IPS-20b (cell line): ENCODE results near the gene FRAS1.
A peak's percentile ranks its signal among the peaks of the same experiment; 100 is the strongest.
"Not testable (repeated sequence)": the region's sequence is repeated elsewhere in the genome, so short reads cannot be mapped to it uniquely, and the experiment has no call there.

ENCODE experiments used
- H3K27ac ChIP-seq: one replicate; pipeline ENCODE4 v1.5.1; 2013; ENCODE audit warnings: low read length
- H3K27me3 ChIP-seq: 2 replicates; pipeline ENCODE4 v1.6.1; 2013; ENCODE audit warnings: mild to moderate bottlenecking, low read length, inconsistent platforms; ENCODE audit not compliant: insufficient read depth
- H3K36me3 ChIP-seq: 2 replicates; pipeline ENCODE4 v1.6.1; 2013; ENCODE audit warnings: low read depth, mild to moderate bottlenecking, inconsistent platforms, low read length, moderate library complexity; ENCODE audit not compliant: insufficient read depth
- H3K4me1 ChIP-seq: 2 replicates; pipeline ENCODE4 v1.6.1; 2013; ENCODE audit warnings: mild to moderate bottlenecking, control low read depth, inconsistent platforms, low read length, moderate library complexity; ENCODE audit not compliant: insufficient read depth
- H3K4me3 ChIP-seq: 2 replicates; pipeline ENCODE4 v1.5.1; 2013; ENCODE audit warnings: mild to moderate bottlenecking, low read length, inconsistent platforms
- H3K9ac ChIP-seq: 2 replicates; pipeline ENCODE4 v1.6.1; 2013; ENCODE audit warnings: low read depth, mild to moderate bottlenecking, inconsistent platforms, low read length, moderate library complexity
- H3K9me3 ChIP-seq: 2 replicates; pipeline ENCODE4 v1.6.1; 2013; ENCODE audit warnings: mild to moderate bottlenecking, low read depth, low read length, inconsistent platforms; ENCODE audit not compliant: insufficient read depth

The FRAS1 gene

DNA sequence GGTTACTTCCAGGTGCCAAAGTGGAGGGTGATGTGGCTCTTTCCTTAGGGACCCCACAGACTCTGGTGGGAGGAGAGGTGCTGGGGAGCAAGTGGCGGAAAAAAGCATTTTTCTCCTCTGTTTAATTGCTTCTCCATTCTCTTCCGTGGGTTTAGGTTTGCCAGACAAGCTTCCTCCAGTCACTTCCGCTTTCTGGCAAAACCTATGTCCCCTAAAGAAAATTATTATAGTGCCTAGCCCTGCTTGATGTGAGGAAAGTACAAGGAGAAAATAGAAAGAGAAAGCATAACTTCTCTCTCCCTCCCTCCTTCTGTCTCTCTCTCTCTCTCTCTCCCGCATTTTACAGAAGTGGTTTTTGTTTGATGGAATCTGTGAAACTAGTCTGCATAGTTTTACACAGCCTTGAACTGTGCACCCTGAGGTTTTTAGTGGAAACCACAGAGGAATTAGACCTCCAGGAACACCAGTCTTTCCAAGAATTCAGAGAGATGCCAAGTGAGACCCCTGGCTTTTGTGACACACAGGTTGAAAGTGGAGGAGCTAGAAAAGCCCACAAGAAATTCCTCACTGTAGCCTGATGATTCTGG lies 263.3 kb downstream of the FRAS1 start:
- Histone ChIP-seq H3K9ac (no peak overlapping the region), H3K27me3 (no peaks in the 10 kb centered on the region), H3K27ac (no peak overlapping the region), H3K36me3 (peaks cover 66% of the 10 kb centered on the region), H3K9me3 (no peaks in the 10 kb centered on the region), H3K4me1 (peaks cover 6% of the 10 kb centered on the region; the same call in 1 of the 2 replicates), H3K4me3 (no peak overlapping the region)

DNA sequence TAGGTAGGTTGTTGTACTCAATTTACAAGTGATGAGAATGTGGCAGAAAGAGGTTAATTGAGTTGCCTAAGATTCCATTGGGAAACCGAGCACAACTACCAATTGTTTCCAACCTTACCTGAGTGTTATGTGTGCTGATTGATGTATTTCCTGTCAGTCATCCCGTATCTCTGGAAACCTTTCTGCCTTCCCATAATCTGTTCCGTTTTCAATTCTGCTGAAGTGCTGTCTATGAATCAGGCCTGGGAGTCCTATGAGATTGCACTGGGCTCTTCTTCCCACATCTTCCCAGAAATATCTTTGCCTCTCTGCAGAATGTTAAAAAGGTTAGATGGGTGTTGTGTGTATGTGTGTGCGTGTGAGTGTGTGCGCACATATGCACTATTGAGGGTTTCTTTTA lies 264.9 kb downstream of the FRAS1 start:
- Histone ChIP-seq H3K4me1 (peaks cover 6% of the 10 kb centered on the region; the same call in 1 of the 2 replicates), H3K36me3 (peaks cover 57% of the 10 kb centered on the region), H3K9me3 (no peaks in the 10 kb centered on the region), H3K9ac (no peak overlapping the region), H3K4me3 (no peak overlapping the region), H3K27me3 (no peaks in the 10 kb centered on the region), H3K27ac (no peak overlapping the region)

DNA sequence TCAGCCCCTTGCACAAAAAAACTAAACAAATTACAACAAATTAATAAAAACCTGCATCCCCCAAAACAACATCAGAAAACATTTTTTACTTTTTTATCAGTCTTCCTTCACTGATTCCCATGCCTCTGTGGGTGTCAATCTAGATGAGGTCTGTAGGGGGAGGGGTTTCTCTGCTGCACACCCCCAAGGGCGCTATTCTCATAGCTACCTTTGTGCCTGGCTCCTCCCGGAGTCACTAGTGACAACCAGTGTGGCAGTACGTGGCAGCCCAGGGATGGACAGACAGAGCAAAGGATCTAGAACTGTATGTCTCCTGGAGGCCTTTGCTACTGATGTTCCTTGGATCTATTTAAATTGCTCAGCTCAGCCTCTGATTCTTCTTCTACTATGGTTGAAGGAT lies 266.3 kb downstream of the FRAS1 start:
- H3K27me3 ChIP-seq = no peaks in the 10 kb centered on the region
- H3K9me3 ChIP-seq = no peaks in the 10 kb centered on the region
- H3K4me1 ChIP-seq = peaks cover 6% of the 10 kb centered on the region; the same call in 1 of the 2 replicates
- no peak overlapping the region for H3K9ac ChIP-seq
- H3K4me3 ChIP-seq = no peak overlapping the region
- peaks cover 53% of the 10 kb centered on the region for H3K36me3 ChIP-seq
- no peak overlapping the region for H3K27ac ChIP-seq

DNA sequence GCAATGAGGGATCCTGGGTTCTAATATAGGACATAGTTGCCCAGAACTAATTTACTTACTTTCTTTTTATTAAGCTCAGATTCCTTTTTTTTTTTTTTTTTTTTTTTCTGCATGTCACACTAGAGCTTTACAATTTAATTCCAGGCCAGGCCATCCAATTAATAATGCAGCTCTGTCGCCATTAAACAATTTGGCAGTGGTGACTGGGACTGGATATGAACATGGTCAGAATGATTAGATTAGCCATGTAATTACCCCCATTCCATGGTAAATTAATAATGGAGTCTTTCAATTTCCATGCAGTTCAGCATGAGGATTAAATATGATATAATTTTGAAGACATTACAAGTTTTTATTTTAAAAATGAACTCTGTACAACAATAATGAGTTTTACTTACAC lies 267.5 kb downstream of the FRAS1 start:
- H3K4me1 ChIP-seq = peaks cover 2% of the 10 kb centered on the region; the same call in 1 of the 2 replicates
- H3K9ac ChIP-seq = no peak overlapping the region
- no peaks in the 10 kb centered on the region for H3K9me3 ChIP-seq
- no peak overlapping the region for H3K27ac ChIP-seq
- H3K27me3 ChIP-seq = no peaks in the 10 kb centered on the region
- no peak overlapping the region for H3K4me3 ChIP-seq
- peaks cover 41% of the 10 kb centered on the region for H3K36me3 ChIP-seq

DNA sequence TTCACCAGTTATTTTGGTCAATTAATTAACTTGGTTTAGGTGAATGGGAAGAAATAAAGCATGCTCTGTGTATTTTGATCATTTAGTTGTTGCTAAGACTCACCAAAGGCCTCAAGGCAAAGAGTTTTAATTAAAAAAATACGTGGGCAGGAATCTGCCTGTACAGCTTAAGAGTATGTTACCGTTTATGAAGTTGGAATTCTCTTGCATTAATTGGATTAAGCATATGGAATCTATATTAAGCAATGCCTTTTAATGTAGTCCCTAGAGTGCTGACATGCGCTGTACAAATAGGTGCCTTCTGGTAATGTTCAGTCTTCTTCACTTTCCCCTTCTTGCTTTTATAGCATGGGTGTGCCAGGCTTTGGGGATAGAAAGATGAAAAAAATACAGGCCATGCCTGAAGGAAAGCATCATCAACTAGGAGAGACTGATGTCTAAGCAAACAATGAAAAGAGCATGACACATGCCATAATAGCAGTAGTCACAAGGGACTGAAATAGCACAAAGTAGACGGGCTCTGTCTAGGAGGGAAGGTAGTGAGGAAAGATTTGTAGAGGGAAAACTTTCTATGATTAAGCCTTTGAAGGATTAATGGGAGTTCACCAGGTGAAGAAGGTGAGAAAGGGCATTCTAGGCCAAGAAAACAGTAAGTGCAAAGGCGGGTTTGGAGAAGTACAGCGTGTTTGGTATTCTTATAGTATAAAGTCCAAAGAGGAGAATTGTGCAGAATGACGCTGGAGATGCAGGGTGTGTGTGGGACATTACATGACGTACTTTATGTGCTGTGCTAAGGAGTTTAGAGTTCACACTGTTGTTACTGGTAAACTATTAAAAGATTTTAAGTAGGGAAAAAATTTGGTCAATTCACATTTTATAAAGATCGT lies 268.4 kb downstream of the FRAS1 start:
- no peaks in the 10 kb centered on the region; the same call in 1 of the 2 replicates for H3K4me1 ChIP-seq
- H3K4me3 ChIP-seq = no peak overlapping the region
- no peaks in the 10 kb centered on the region for H3K9me3 ChIP-seq
- peaks cover 32% of the 10 kb centered on the region for H3K36me3 ChIP-seq
- no peaks in the 10 kb centered on the region for H3K27me3 ChIP-seq
- no peak overlapping the region for H3K27ac ChIP-seq
- H3K9ac ChIP-seq = no peak overlapping the region

- peaks cover 21% of the 10 kb centered on the region for H3K36me3 ChIP-seq
- not testable (repeated sequence) for H3K9me3 ChIP-seq, H3K9ac ChIP-seq
These were observed 271.5 kb downstream of the FRAS1 start for GRCh38 chr4:78328591-78328990.

DNA sequence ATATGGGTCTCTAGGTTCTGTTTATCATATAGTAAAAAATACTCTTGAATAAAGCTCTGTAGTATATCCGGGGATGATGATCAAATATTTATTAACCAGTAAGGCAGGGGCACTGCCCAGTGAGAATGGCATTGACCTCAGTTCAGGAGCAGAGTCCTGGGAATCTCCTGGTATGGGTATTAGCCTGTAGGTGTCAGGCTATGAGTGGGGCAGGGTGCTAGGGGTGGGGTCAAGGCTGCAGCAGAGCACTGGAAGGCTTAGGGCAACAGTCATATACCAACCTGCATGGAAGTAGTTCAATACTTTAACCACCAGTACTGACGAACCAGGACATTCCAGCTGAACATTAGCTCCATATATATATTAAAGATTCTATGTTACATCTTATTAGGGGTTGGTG lies 274.1 kb downstream of the FRAS1 start:
- no peak overlapping the region for H3K9ac ChIP-seq
- H3K9me3 ChIP-seq = no peaks in the 10 kb centered on the region
- H3K4me3 ChIP-seq = peak overlapping the region; percentile 41; the same call in 1 of the 2 replicates
- H3K36me3 ChIP-seq = peaks cover 24% of the 10 kb centered on the region
- H3K27ac ChIP-seq = no peak overlapping the region
- H3K4me1 ChIP-seq = peaks cover 27% of the 10 kb centered on the region
- no peaks in the 10 kb centered on the region for H3K27me3 ChIP-seq

More at GRCh38 chr4:78328591-78328990, 271.5 kb downstream of the FRAS1 start:
- not testable (repeated sequence) for H3K27me3 ChIP-seq, H3K27ac ChIP-seq, H3K4me3 ChIP-seq
- peaks cover 20% of the 10 kb centered on the region for H3K4me1 ChIP-seq

- Histone ChIP-seq H3K4me1 (peaks cover 35% of the 10 kb centered on the region), H3K27me3 (no peaks in the 10 kb centered on the region), H3K36me3 (peaks cover 22% of the 10 kb centered on the region), H3K9me3 (no peaks in the 10 kb centered on the region), H3K27ac (no peak overlapping the region), H3K4me3 (peak overlapping the region; percentile 41; the same call in 1 of the 2 replicates), H3K9ac (no peak overlapping the region)
These were observed 274.8 kb downstream of the FRAS1 start for GRCh38 chr4:78331965-78332364.

DNA sequence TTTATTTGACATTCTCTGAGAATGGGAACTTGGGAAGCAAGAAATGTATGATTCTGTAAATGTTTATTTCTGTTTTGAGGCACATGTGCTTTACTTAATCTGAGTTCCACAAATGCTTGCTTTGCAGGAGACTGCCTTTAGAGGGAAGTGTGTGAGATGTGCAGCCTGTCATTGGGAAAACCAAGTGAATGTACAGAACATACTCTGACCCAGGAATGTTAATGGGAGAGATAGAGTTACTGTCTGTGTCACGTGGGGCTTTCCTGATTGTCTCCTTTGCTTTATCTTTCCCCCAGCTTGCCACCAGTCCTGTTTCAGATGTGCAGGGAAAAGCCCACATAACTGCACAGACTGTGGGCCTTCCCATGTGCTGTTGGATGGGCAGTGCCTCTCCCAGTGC lies 275.9 kb downstream of the FRAS1 start:
- no peak overlapping the region for H3K4me3 ChIP-seq
- peaks cover 38% of the 10 kb centered on the region for H3K4me1 ChIP-seq
- no peaks in the 10 kb centered on the region for H3K9me3 ChIP-seq
- no peaks in the 10 kb centered on the region for H3K27me3 ChIP-seq
- peak overlapping the region; percentile 8 for H3K27ac ChIP-seq
- peaks cover 26% of the 10 kb centered on the region for H3K36me3 ChIP-seq
- H3K9ac ChIP-seq = no peak overlapping the region

- Histone ChIP-seq H3K9ac (peak overlapping the region; percentile 19; the same call in 1 of the 2 replicates), H3K4me1 (peaks cover 35% of the 10 kb centered on the region), H3K9me3 (no peaks in the 10 kb centered on the region), H3K36me3 (peaks cover 55% of the 10 kb centered on the region), H3K4me3 (peak overlapping the region; percentile 46), H3K27ac (peak overlapping the region; percentile 28), H3K27me3 (no peaks in the 10 kb centered on the region)
These were observed 279.2 kb downstream of the FRAS1 start for GRCh38 chr4:78336093-78336943.

GRCh38 chr4:78337244-78338020 lies 280.3 kb downstream of the FRAS1 start:
- H3K27ac ChIP-seq = no peak overlapping the region
- no peak overlapping the region for H3K9ac ChIP-seq
- H3K4me3 ChIP-seq = no peak overlapping the region
- peaks cover 24% of the 10 kb centered on the region for H3K4me1 ChIP-seq
- H3K27me3 ChIP-seq = no peaks in the 10 kb centered on the region
- H3K9me3 ChIP-seq = no peaks in the 10 kb centered on the region
- peaks cover 65% of the 10 kb centered on the region for H3K36me3 ChIP-seq
